ENCODE data around the gene FUCA2.
"Not testable (repeated sequence)": the region's sequence is repeated elsewhere in the genome, so short reads cannot be mapped to it uniquely, and the experiment has no call there.

Gene FUCA2

DNA sequence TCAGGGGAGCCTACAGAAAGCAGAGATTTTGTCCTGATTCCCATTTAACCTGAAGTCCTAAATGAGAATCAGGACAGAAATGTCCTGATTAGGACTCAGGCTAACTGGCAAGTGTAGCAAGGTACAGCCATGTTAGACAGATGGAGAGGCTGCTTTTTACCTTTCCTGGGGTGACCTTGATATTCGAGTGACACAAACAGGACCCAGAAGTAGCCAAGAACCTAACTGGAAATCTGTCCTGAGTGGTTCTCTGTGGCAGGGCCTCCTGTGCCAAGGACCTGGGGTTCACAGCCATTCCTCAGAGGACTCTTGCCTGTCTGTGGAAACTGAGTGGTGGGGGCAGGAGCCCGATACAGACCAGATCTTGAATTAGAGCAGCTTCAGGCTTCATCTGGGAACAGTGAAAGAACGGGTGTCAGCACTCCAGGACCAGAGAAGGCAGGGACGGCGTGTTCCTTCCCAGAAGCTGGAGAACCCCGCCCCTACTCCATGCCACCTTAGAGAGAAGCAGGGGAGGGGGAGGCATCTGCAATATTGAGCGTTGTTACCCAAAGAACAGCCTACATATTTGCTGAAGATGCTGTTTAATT is 4.3 kb upstream of the FUCA2 start:
- H3K9me3 ChIP-seq: no peaks in the 10 kb centered on the region
- H3K27ac ChIP-seq: no peak overlapping the region
- no peaks in the 10 kb centered on the region for H3K36me3 ChIP-seq
- H3K4me1 ChIP-seq (ENCODE audit: control insufficient read depth in 1 of 2, insufficient read depth in 1 of 2, low read depth in 1 of 2, low read length in 1 of 2): peaks cover 6 to 11% of the 10 kb centered on the region in 2 experiments
- TF ChIP-seq, protein P1, sequence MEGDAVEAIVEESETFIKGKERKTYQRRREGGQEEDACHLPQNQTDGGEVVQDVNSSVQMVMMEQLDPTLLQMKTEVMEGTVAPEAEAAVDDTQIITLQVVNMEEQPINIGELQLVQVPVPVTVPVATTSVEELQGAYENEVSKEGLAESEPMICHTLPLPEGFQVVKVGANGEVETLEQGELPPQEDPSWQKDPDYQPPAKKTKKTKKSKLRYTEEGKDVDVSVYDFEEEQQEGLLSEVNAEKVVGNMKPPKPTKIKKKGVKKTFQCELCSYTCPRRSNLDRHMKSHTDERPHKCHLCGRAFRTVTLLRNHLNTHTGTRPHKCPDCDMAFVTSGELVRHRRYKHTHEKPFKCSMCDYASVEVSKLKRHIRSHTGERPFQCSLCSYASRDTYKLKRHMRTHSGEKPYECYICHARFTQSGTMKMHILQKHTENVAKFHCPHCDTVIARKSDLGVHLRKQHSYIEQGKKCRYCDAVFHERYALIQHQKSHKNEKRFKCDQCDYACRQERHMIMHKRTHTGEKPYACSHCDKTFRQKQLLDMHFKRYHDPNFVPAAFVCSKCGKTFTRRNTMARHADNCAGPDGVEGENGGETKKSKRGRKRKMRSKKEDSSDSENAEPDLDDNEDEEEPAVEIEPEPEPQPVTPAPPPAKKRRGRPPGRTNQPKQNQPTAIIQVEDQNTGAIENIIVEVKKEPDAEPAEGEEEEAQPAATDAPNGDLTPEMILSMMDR (IDR thresholded peaks at IDR 0.05): no peak
- no peak overlapping the region for H3K4me3 ChIP-seq (ENCODE audit: low read depth in 1 of 2, low read length in 1 of 2)
- no peaks in the 10 kb centered on the region for H3K27me3 ChIP-seq

DNA sequence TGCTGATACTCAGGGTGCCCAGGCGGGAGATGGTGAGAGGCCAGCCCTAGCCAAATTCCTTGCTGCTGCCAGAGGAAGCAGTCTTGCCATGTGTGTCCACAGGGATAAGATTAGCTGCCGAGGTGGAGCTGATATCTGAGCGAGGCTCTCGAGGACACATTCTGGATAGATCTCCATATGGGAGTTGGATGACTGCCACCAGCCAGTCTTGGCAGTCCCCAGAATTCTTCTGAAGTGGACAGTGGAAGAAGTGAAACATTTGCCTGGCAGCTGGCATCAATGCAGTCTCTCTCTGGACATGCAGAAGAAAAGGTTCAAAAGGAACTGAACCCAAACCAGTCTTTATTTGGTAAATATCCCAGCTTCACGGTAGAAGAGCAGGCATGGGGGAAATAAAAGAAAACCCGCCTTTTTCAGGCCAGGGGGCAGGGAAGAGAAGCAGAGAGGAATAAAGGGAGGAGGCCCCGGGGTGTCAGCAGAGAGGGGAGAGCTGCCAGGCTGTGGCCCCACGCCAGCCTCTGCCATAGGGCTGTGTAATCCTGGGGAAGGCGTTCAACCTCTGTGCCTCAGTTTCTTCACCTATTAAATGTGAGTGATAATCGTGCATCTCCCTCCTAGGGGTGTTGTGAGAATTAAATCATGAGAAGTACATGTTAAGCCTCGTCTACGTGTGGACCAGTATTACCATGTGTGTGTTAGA is 3.7 kb upstream of the FUCA2 start:
- H3K27me3 ChIP-seq: no peaks in the 10 kb centered on the region
- H3K4me1 ChIP-seq (ENCODE audit: control insufficient read depth in 1 of 2, insufficient read depth in 1 of 2, low read depth in 1 of 2, low read length in 1 of 2): peaks cover 8 to 16% of the 10 kb centered on the region in 2 experiments
- TF ChIP-seq, protein P1 (IDR thresholded peaks at IDR 0.05): no peak
- no peaks in the 10 kb centered on the region for H3K9me3 ChIP-seq
- no peak overlapping the region for H3K27ac ChIP-seq
- no peaks in the 10 kb centered on the region for H3K36me3 ChIP-seq
- H3K4me3 ChIP-seq (ENCODE audit: low read depth in 1 of 2, low read length in 1 of 2): no peak overlapping the region

DNA sequence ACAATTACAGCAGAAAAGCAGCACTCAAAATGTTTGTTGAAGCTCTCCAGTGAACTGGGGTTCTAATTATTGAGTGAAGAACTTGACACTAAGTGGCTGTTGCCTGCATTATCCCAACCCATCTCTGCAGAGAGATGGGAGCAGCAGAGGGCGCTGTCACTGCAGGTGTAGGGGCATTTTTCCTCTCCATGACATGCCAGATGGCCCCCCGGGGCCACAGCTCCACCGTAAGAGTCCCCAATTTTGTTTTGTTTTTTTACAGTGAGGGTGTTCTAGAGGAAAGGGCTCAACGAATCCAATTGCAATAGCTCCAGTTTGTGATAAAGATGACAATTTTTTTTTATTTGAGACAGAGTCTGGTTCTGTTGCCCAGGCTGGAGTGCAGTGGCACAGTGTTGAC is 1.9 kb upstream of the FUCA2 start:
- Histone ChIP-seq H3K27ac (no peak overlapping the region), H3K9me3 (no peaks in the 10 kb centered on the region), H3K4me3 (ENCODE audit: low read depth in 1 of 2, low read length in 1 of 2) (no peak overlapping the region), H3K4me1 (ENCODE audit: control insufficient read depth in 1 of 2, insufficient read depth in 1 of 2, low read depth in 1 of 2, low read length in 1 of 2) (peaks cover 13 to 16% of the 10 kb centered on the region in 2 experiments), H3K27me3 (no peaks in the 10 kb centered on the region), H3K36me3 (no peaks in the 10 kb centered on the region)
- TF ChIP-seq, protein P1 (IDR thresholded peaks at IDR 0.05): no peak

- not testable (repeated sequence) for H3K4me3 ChIP-seq (ENCODE audit: low read depth in 1 of 2, low read length in 1 of 2); H3K27ac ChIP-seq; H3K9me3 ChIP-seq; H3K27me3 ChIP-seq
- Histone ChIP-seq H3K4me1 (ENCODE audit: control insufficient read depth in 1 of 2, insufficient read depth in 1 of 2, low read depth in 1 of 2, low read length in 1 of 2) (peaks cover 13% of the 10 kb centered on the region in 2 experiments), H3K36me3 (peaks cover 18% of the 10 kb centered on the region)
These were observed 1.2 kb downstream of the FUCA2 start for GRCh38 chr6:143510326-143510725.

DNA sequence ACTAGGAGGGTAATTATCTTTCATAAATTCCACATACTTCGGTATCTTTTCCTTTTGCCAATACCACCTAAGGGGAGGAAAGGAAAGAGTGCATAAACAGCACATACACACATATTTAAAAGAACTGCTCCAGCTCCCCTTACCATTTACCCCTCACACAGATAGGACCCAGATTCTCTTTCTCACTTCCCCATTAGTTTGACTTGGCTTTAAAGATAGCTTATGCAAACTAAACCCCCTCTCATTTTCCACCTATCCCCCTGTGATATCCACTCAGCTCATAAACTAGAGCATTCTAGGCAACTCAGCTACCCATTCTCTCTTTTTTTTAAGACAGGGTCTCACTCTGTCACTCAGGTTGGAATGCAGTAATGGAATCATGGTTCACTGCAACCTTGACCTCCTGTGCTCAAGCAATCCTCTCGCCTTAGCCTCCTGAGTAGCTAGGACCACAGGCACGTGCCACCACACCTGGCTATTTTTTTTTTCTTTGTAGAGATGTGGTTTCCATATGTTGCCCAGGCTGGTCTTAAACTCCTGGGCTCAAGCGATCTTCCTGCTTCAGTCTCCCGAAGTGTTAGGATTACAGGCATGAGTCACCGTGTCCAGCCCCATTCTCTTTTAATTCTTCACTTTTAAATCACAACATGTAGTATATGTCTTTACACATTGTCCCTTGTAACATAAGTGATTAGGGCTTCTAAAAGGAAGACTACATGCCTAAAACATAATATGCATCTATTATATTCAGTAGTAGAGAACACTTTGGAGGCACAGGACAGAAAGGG is 4.0 kb downstream of the FUCA2 start:
- no peaks in the 10 kb centered on the region for H3K27me3 ChIP-seq
- peaks cover 34% of the 10 kb centered on the region for H3K36me3 ChIP-seq
- TF ChIP-seq, protein P1 (IDR thresholded peaks at IDR 0.05): no peak

DNA sequence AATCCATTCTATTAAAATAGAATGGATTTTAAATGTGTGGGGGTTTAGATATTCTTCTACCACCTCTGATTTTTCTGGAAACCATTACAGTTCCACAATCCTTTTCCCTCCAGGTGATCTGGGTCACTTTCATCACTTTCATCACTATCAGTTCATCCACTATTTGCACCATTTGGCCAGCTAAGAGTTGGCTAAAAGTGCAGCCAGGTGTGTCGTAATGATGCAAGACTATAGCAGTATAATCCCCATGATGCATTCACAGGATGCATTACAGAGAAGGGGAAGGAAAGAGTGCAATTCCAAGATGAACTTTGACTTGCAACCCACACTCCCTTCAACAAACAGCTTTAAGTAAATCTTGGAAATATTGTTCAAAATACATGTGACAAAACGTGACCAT is 4.9 kb downstream of the FUCA2 start:
- Histone ChIP-seq H3K27me3 (no peaks in the 10 kb centered on the region), H3K4me1 (ENCODE audit: control insufficient read depth in 1 of 2, insufficient read depth in 1 of 2, low read depth in 1 of 2, low read length in 1 of 2) (peaks cover 8% of the 10 kb centered on the region in 2 experiments), H3K4me3 (ENCODE audit: low read depth in 1 of 2, low read length in 1 of 2) (no peak overlapping the region), H3K36me3 (peaks cover 37% of the 10 kb centered on the region), H3K9me3 (no peaks in the 10 kb centered on the region), H3K27ac (no peak overlapping the region)
- TF ChIP-seq, protein P1 (IDR thresholded peaks at IDR 0.05): no peak

More for the DNA sequence above, 4.0 kb downstream of the FUCA2 start:
- H3K4me1 ChIP-seq (ENCODE audit: control insufficient read depth in 1 of 2, insufficient read depth in 1 of 2, low read depth in 1 of 2, low read length in 1 of 2): peaks cover 13% of the 10 kb centered on the region in 2 experiments
- no peak overlapping the region for H3K4me3 ChIP-seq (ENCODE audit: low read depth in 1 of 2, low read length in 1 of 2)
- no peak overlapping the region for H3K27ac ChIP-seq
- no peaks in the 10 kb centered on the region for H3K9me3 ChIP-seq

Data from neutrophil (primary cell).